SK-N-SH (cell line): Measurements from ENCODE around the gene SAMD4B. TPM values are rescaled to one million over a fixed set of nuclear protein-coding genes. Genes with fewer than 3 reads are reported as not detected.

Experiments
- CTCF ChIA-PET: fragments of 300-600, 350-600 bp; formaldehyde crosslinking; extraction: SDS; loops from one replicate; lab custom pipeline; 2021; lab: Yijun Ruan, JAX
- POLR2A ChIA-PET: fragments of 350-600 bp; sonication (Branson Sonifier 250); formaldehyde crosslinking; extraction: SDS; loops from one replicate; lab custom pipeline; 2020; ENCODE audit warnings: antibody characterized with exemption, inconsistent platforms; lab: Yijun Ruan, JAX
- DNase-seq: peaks from one replicate; pipeline ENCODE4 v3.0.0; 2012
- H2AFZ ChIP-seq: fragments of 200-600 bp; sonication (generic); 2 replicates; pipeline ENCODE4 v1.8.1; 2016; ENCODE audit warnings: antibody characterized with exemption, mild to moderate bottlenecking, low read depth
- H3F3A ChIP-seq: fragments of 200-600 bp; sonication (generic); replicated peaks from 2 replicates; pipeline ENCODE3; 2016; ENCODE audit warnings: antibody characterized with exemption, mild to moderate bottlenecking; ENCODE audit not compliant: insufficient read depth
- H3K27ac ChIP-seq, 2 experiments: fragments of 200-500 bp in 1 of 2; fragments of 200-600 bp in 1 of 2; sonication (Bioruptor generic) in 1 of 2; sonication (generic), shearing (Covaris generic) in 1 of 2; 2 replicates each; pipeline versions ENCODE4 v1.5.1 to v1.6.1; 2014 to 2016; ENCODE audit warnings: low read depth in 2 of 2, inconsistent platforms in 1 of 2, low read length in 1 of 2, mild to moderate bottlenecking in 1 of 2, mixed read lengths in 1 of 2
- H3K27me3 ChIP-seq: fragments of 200-600 bp; sonication (generic), shearing (Covaris generic); 2 replicates; pipeline ENCODE4 v1.6.1; 2016; ENCODE audit warnings: mixed run types; ENCODE audit not compliant: insufficient read depth
- H3K36me3 ChIP-seq, 2 experiments: fragments of 200-500 bp in 1 of 2; fragments of 200-600 bp in 1 of 2; sonication (Bioruptor generic) in 1 of 2; sonication (generic) in 1 of 2; replicated peaks in 1 of 2; 2 replicates each; pipeline versions ENCODE3 to v1.5.1; 2014 to 2016; ENCODE audit warnings: low read length in 1 of 2, mild to moderate bottlenecking in 1 of 2; ENCODE audit not compliant: insufficient read depth in 2 of 2, control insufficient read depth in 1 of 2
- H3K4me1 ChIP-seq, 2 experiments: fragments of 200-500 bp in 1 of 2; fragments of 200-600 bp in 1 of 2; sonication (Bioruptor generic) in 1 of 2; sonication (generic), shearing (Covaris generic) in 1 of 2; 2 replicates each; pipeline versions ENCODE4 v1.5.1 to v1.6.1; 2014 to 2016; ENCODE audit warnings: low read depth in 1 of 2, low read length in 1 of 2, mixed run types in 1 of 2; ENCODE audit not compliant: insufficient read depth in 2 of 2, control insufficient read depth in 1 of 2
- H3K4me2 ChIP-seq: fragments of 200-600 bp; sonication (generic), shearing (Covaris generic); 2 replicates; pipeline ENCODE4 v1.6.1; 2017; ENCODE audit warnings: mixed run types
- H3K4me3 ChIP-seq, 2 experiments: fragments of 200-500 bp in 1 of 2; fragments of 200-600 bp in 1 of 2; sonication (Bioruptor generic) in 1 of 2; sonication (generic), shearing (Covaris generic) in 1 of 2; 2 replicates each; pipeline versions ENCODE4 v1.5.1 to v1.8.1; 2014 to 2016; ENCODE audit warnings: low read depth in 2 of 2, inconsistent platforms in 1 of 2, low read length in 1 of 2, mild to moderate bottlenecking in 1 of 2, mixed read lengths in 1 of 2, moderate library complexity in 1 of 2
- H3K79me2 ChIP-seq: fragments of 200-600 bp; sonication (generic); 2 replicates; pipeline ENCODE4 v1.8.1; 2017; ENCODE audit warnings: mild to moderate bottlenecking; ENCODE audit not compliant: insufficient read depth
- H3K9ac ChIP-seq: fragments of 200-600 bp; sonication (generic); 2 replicates; pipeline ENCODE4 v1.6.1; 2017; ENCODE audit warnings: mixed run types
- H3K9me2 ChIP-seq: fragments of 200-600 bp; sonication (generic); 2 replicates; pipeline ENCODE4 v1.6.1; 2017; ENCODE audit warnings: mixed run types
- H3K9me3 ChIP-seq: fragments of 200-600 bp; sonication (generic); 2 replicates; pipeline ENCODE4 v1.6.1; 2017; ENCODE audit warnings: mixed run types, mild to moderate bottlenecking, moderate library complexity
- H4K20me1 ChIP-seq: fragments of 200-600 bp; sonication (generic); 2 replicates; pipeline ENCODE4 v1.6.1; 2017; ENCODE audit warnings: mild to moderate bottlenecking, mixed run types; ENCODE audit not compliant: insufficient read depth
- EP300 ChIP-seq, 2 experiments: IDR thresholded peaks; 2 replicates each; pipeline versions ENCODE4 v1.4.0 to v1.6.1; 2012; ENCODE audit warnings: borderline replicate concordance in 1 of 2, low read depth in 1 of 2, low read length in 1 of 2
- EZH2phosphoT487 ChIP-seq: fragments of 200-600 bp; sonication (generic); IDR thresholded peaks from 2 replicates; pipeline ENCODE4 v1.6.1; 2017; ENCODE audit warnings: low read depth, mixed run types, mild to moderate bottlenecking, antibody characterized with exemption, moderate library complexity, borderline replicate concordance
- FOSL2 ChIP-seq: IDR thresholded peaks from 2 replicates; pipeline ENCODE4 v1.4.0; 2012; ENCODE audit warnings: low read depth, mild to moderate bottlenecking, moderate library complexity, borderline replicate concordance
- FOXJ3 ChIP-seq: sonication (generic); formaldehyde crosslinking; IDR thresholded peaks from 2 replicates; pipeline ENCODE4 v1.5.1; 2020; ENCODE audit warnings: mild to moderate bottlenecking, missing genetic modification reagents
- FOXM1 ChIP-seq: IDR thresholded peaks from 2 replicates; pipeline ENCODE4 v1.4.0; 2012; ENCODE audit warnings: low read depth, mild to moderate bottlenecking
- GATA2 ChIP-seq: sonication (generic); formaldehyde crosslinking; IDR thresholded peaks from 2 replicates; pipeline ENCODE4 v1.5.0; 2020; ENCODE audit warnings: mild to moderate bottlenecking, missing genetic modification reagents
- IRF3 ChIP-seq: fragments of 150-350 bp; IDR thresholded peaks from 2 replicates; pipeline ENCODE4 v1.6.1; 2016; ENCODE audit warnings: mild to moderate bottlenecking, low read depth, low read length
- MXI1 ChIP-seq: IDR thresholded peaks from 2 replicates; pipeline ENCODE4 v1.6.1; 2012; ENCODE audit warnings: mild to moderate bottlenecking, low read depth, low read length, improper control_type of control experiment
- NFIC ChIP-seq: IDR thresholded peaks from 2 replicates; pipeline ENCODE4 v1.4.0; 2012; ENCODE audit warnings: borderline replicate concordance
- NRF1 ChIP-seq: IDR thresholded peaks from 2 replicates; pipeline ENCODE4 v1.6.1; 2012; ENCODE audit warnings: low read depth, mild to moderate bottlenecking, low read length
- POLR2AphosphoS5 ChIP-seq: IDR thresholded peaks from 2 replicates; pipeline ENCODE4 v1.6.1; 2012; ENCODE audit warnings: low read depth, low read length
- RAD21 ChIP-seq: IDR thresholded peaks from 2 replicates; pipeline ENCODE4 v1.6.1; 2012; ENCODE audit warnings: mild to moderate bottlenecking, low read length
- RFX5 ChIP-seq: IDR thresholded peaks from 2 replicates; pipeline ENCODE4 v1.6.1; 2012; ENCODE audit warnings: mild to moderate bottlenecking, improper control_type of control experiment, low read length
- RXRA ChIP-seq: IDR thresholded peaks from 2 replicates; pipeline ENCODE4 v1.4.0; 2012; ENCODE audit warnings: low read depth, mild to moderate bottlenecking, borderline replicate concordance
- SIN3A ChIP-seq: IDR thresholded peaks from 2 replicates; pipeline ENCODE4 v1.6.1; 2012; ENCODE audit warnings: low read depth, mild to moderate bottlenecking, low read length, moderate library complexity, borderline replicate concordance
- TAF1 ChIP-seq: IDR thresholded peaks from 2 replicates; pipeline ENCODE4 v1.6.1; 2012; ENCODE audit warnings: low read depth, mild to moderate bottlenecking, low read length, moderate library complexity, borderline replicate concordance
- USF2 ChIP-seq: fragments of 150-350 bp; IDR thresholded peaks from 2 replicates; pipeline ENCODE4 v1.6.1; 2017; ENCODE audit warnings: antibody characterized with exemption, low read length, low read depth, borderline replicate concordance
- YY1 ChIP-seq: IDR thresholded peaks from 2 replicates; pipeline ENCODE4 v1.4.0; 2012; ENCODE audit warnings: low read depth, mild to moderate bottlenecking
- ZBTB33 ChIP-seq: IDR thresholded peaks from 2 replicates; pipeline ENCODE4 v1.4.0; 2012; ENCODE audit warnings: low read depth, borderline replicate concordance
- WGBS: methylation state at CpG from one replicate; pipeline ENCODE4 v1.1.6; 2017; ENCODE audit warnings: low lambda C conversion rate; 5-methylcytosine and 5-hydroxymethylcytosine counted together
- polyA plus RNA-seq, 3 experiments: library from polyadenylated mRNA; depleted of rRNA; stranded (reverse); fragments of >200 nt; gene quantifications; 2 replicates each; pipeline ENCODE4 v1.2.3, GENCODE V29; 2012
- TF ChIP-seq, protein P1 (sequence below): fragments of 200-600 bp; sonication (generic); IDR thresholded peaks from 2 replicates; pipeline ENCODE4 v1.6.1; 2017; ENCODE audit warnings: antibody characterized with exemption, mild to moderate bottlenecking, moderate library complexity

Gene SAMD4B
- polyA plus RNA-seq, 1 of the 3 experiments (the other 2 are of a cell fraction): 83.0 TPM

DNA sequence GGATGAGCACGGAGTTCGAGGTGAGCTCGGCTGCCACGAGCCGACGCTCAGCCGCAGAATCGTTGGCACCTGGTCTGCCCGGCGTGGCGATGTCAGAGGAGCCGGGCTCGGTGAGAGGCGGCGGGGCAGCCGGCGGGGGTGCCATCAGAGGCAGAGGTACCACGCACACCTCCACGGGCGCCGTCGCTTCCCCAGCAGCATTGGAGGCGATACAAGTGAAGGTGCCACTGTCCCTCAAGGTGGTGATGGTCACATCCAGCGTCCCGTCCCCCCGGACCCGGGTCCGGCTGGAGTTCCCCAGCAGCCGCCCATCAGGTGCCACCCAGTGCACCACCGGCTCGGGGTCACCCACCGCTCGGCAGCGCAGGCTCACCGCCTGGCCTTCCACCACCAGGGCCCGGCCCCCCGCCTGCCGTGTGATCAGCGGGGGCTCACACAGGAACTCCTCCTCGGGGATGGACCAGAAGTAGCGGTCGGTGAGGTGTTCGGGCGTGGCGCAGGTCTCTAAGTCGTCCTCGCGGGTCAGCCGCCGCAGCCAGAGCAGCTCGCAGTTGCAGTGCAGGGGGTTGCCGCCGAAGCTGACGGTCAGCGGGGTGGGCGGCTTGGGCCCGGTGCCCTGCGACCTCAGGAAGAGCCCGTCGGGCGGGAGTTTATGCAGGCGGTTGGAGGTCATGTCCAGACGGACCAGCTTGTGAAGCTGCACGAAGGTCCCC, 28.0 kb upstream of the SAMD4B start (continued):
- TF ChIP-seq POLR2AphosphoS5 (no peak), FOXJ3 (CRISPR knock-in tag) (no peak), NFIC (no peak), IRF3 (no peak)
- TF ChIP-seq, protein P1, sequence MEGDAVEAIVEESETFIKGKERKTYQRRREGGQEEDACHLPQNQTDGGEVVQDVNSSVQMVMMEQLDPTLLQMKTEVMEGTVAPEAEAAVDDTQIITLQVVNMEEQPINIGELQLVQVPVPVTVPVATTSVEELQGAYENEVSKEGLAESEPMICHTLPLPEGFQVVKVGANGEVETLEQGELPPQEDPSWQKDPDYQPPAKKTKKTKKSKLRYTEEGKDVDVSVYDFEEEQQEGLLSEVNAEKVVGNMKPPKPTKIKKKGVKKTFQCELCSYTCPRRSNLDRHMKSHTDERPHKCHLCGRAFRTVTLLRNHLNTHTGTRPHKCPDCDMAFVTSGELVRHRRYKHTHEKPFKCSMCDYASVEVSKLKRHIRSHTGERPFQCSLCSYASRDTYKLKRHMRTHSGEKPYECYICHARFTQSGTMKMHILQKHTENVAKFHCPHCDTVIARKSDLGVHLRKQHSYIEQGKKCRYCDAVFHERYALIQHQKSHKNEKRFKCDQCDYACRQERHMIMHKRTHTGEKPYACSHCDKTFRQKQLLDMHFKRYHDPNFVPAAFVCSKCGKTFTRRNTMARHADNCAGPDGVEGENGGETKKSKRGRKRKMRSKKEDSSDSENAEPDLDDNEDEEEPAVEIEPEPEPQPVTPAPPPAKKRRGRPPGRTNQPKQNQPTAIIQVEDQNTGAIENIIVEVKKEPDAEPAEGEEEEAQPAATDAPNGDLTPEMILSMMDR: no peak
- TF ChIP-seq, all 33 proteins: peak for 0

- no peaks in the 10 kb centered on the region for H4K20me1 ChIP-seq
- H2AFZ ChIP-seq: no peak overlapping the region
- no peak overlapping the region for H3K9ac ChIP-seq
- ChIA-PET CTCF (interaction anchor here (1.5 kb wide), 1 partner anchor 264 kb away, joined by 4 read pairs; no protein-coding TSS in a partner anchor), POLR2A (no interaction called here)
- 95% methylated on average over 1 of the region's 1 CpG for WGBS
- H3K27ac ChIP-seq: no peak overlapping the region
- H3K9me3 ChIP-seq: no peaks in the 10 kb centered on the region
- no peaks in the 10 kb centered on the region for H3K9me2 ChIP-seq
- H3K4me1 ChIP-seq: peaks cover 0 to 8% of the 10 kb centered on the region in 2 experiments; a peak in 1 of 4 replicates
- H3K79me2 ChIP-seq: no peaks in the 10 kb centered on the region
- H3K36me3 ChIP-seq: peaks cover 0 to 3% of the 10 kb centered on the region in 2 experiments
- TF ChIP-seq RFX5: no peak
- no peak for TF ChIP-seq EZH2phosphoT487
- TF ChIP-seq NRF1: no peak
- TF ChIP-seq, protein P1: no peak
- no peak for TF ChIP-seq TAF1
- no peak for TF ChIP-seq EP300 (IDR thresholded peaks at IDR 0.05; ENCODE audit: borderline replicate concordance in 1 of 2, low read depth in 1 of 2, low read length in 1 of 2)
- no peak for TF ChIP-seq RXRA
- TF ChIP-seq ZBTB33: no peak
- TF ChIP-seq USF2: no peak
- no peak for TF ChIP-seq RAD21
- TF ChIP-seq GATA2 (CRISPR knock-in tag): no peak
- no peak for TF ChIP-seq POLR2AphosphoS5
- TF ChIP-seq MXI1: no peak
- no peak for TF ChIP-seq FOSL2
- TF ChIP-seq FOXM1: no peak
- no peak for TF ChIP-seq YY1
- TF ChIP-seq NFIC: no peak
- no peak for TF ChIP-seq SIN3A
- no peak overlapping the region for H3K4me2 ChIP-seq
- H3K4me3 ChIP-seq: no peak overlapping the region
- no peak for DNase-seq
- H3F3A ChIP-seq: no peaks in the 10 kb centered on the region
- no peaks in the 10 kb centered on the region for H3K27me3 ChIP-seq
Observed at GRCh38 chr19:39315933-39316332, 26.3 kb upstream of the SAMD4B start.
